Effector CD4-positive, alpha-beta T cell (primary cell): Measurements from ENCODE around the gene CBY1.

Source experiments
- DNase-seq: peaks from one replicate; pipeline ENCODE4 v3.0.0-alpha.2; 2020

CBY1 gene

GRCh38 chr22:38652859-38653258 is 3.6 kb upstream of the CBY1 start:
- no peak for DNase-seq

- no peak for DNase-seq
These were observed 2.7 kb upstream of the CBY1 start for GRCh38 chr22:38653741-38654140.

GRCh38 chr22:38655519-38656255 is 751 bp upstream of the CBY1 start:
- DNase-seq: no peak

- DNase-seq: peak; percentile 11
These were observed 839 bp downstream of the CBY1 start for GRCh38 chr22:38657045-38657909.

GRCh38 chr22:38674888-38675287 is 18.4 kb downstream of the CBY1 start:
- no peak for DNase-seq

- no peak for DNase-seq
These were observed 19.4 kb downstream of the CBY1 start for GRCh38 chr22:38675833-38676232.

- peak; percentile 77 for DNase-seq
These were observed 25.3 kb downstream of the CBY1 start, which contains the start of gene TOMM22 for GRCh38 chr22:38681582-38682335. Gene TOMM22, plus strand, starts transcription at chr22:38681957. Its CDS starts 22 bp downstream, at chr22:38681979.

- DNase-seq: no peak
These were observed 28.5 kb downstream of the CBY1 start for GRCh38 chr22:38684895-38685294.

- no peak for DNase-seq
These were observed 29.3 kb downstream of the CBY1 start for GRCh38 chr22:38685761-38686160.

- DNase-seq: no peak
These were observed 33.2 kb downstream of the CBY1 start for GRCh38 chr22:38689651-38690050.

GRCh38 chr22:38694049-38694448 is 37.6 kb downstream of the CBY1 start:
- DNase-seq: no peak

- no peak for DNase-seq
These were observed 38.5 kb downstream of the CBY1 start for GRCh38 chr22:38694940-38695339.

GRCh38 chr22:38696606-38697424 is 40.4 kb downstream of the CBY1 start:
- peak; percentile 23 for DNase-seq

GRCh38 chr22:38697425-38698089 is 41.1 kb downstream of the CBY1 start:
- DNase-seq: no peak

- DNase-seq: no peak
These were observed 42.1 kb downstream of the CBY1 start for GRCh38 chr22:38698407-38699094.

GRCh38 chr22:38699143-38699542 is 42.7 kb downstream of the CBY1 start:
- no peak for DNase-seq

GRCh38 chr22:38699784-38700183 is 43.3 kb downstream of the CBY1 start:
- no peak for DNase-seq

- no peak for DNase-seq
These were observed 43.9 kb downstream of the CBY1 start for GRCh38 chr22:38700270-38700788.

GRCh38 chr22:38700789-38701628 is 44.6 kb downstream of the CBY1 start, which contains the start of gene JOSD1:
Gene JOSD1, minus strand, starts transcription at chr22:38700943. Its CDS starts 956 bp downstream, at chr22:38699987.
- DNase-seq: peak; percentile 99
